ENCODE data around the gene USP47.

USP47 gene

GRCh38 chr11:11940551-11940950, 98.8 kb downstream of the USP47 start:
- H3K27ac Mint-ChIP-seq: no peak overlapping the region
- H3K36me3 Mint-ChIP-seq (ENCODE audit: low read depth): peaks cover 69% of the 10 kb centered on the region
- no peak overlapping the region for H3K4me3 Mint-ChIP-seq
- no peaks in the 10 kb centered on the region for H3K4me1 Mint-ChIP-seq
- no peaks in the 10 kb centered on the region for H3K9me3 Mint-ChIP-seq
- no peaks in the 10 kb centered on the region for H3K27me3 Mint-ChIP-seq (ENCODE audit: low read depth)
- no peak for TF ChIP-seq CTCF (IDR thresholded peaks at IDR 0.05; ENCODE audit: unreplicated experiment in 3 of 3)

GRCh38 chr11:11942668-11943067, 100.9 kb downstream of the USP47 start:
- H3K27ac Mint-ChIP-seq: no peak overlapping the region
- no peak overlapping the region for H3K4me3 Mint-ChIP-seq
- H3K36me3 Mint-ChIP-seq (ENCODE audit: low read depth): peaks cover 62% of the 10 kb centered on the region
- H3K27me3 Mint-ChIP-seq (ENCODE audit: low read depth): no peaks in the 10 kb centered on the region
- no peaks in the 10 kb centered on the region for H3K4me1 Mint-ChIP-seq
- H3K9me3 Mint-ChIP-seq: no peaks in the 10 kb centered on the region
- TF ChIP-seq CTCF (IDR thresholded peaks at IDR 0.05; ENCODE audit: unreplicated experiment in 3 of 3): no peak

GRCh38 chr11:11944444-11944843, 102.7 kb downstream of the USP47 start:
- Mint-ChIP-seq H3K9me3 (no peaks in the 10 kb centered on the region), H3K4me3 (no peak overlapping the region), H3K4me1 (no peaks in the 10 kb centered on the region), H3K27ac (no peak overlapping the region), H3K36me3 (ENCODE audit: low read depth) (peaks cover 59% of the 10 kb centered on the region), H3K27me3 (ENCODE audit: low read depth) (no peaks in the 10 kb centered on the region)
- TF ChIP-seq CTCF (IDR thresholded peaks at IDR 0.05; ENCODE audit: unreplicated experiment in 3 of 3): no peak

DNA sequence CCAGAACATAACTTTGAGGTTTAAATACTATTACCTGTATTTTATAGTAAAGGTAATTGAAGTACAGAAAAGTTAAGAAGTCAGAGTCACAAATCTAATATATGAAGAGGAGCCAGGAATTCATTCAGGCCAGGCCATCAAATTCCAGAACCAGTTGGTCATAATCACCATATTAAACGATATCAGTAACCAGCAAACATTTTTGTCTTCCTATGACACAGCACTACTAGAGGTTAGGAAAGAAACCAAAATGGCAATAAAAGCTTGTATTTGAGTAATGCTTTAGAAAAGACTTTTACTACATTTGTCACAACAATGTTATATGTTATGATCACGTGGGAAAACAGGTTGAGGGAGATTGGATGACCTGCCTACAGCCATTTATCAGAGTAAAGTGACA, 104.4 kb downstream of the USP47 start:
- Mint-ChIP-seq H3K4me1 (no peaks in the 10 kb centered on the region), H3K27ac (no peak overlapping the region), H3K4me3 (no peak overlapping the region), H3K36me3 (ENCODE audit: low read depth) (peaks cover 68% of the 10 kb centered on the region), H3K27me3 (ENCODE audit: low read depth) (no peaks in the 10 kb centered on the region), H3K9me3 (no peaks in the 10 kb centered on the region)
- no peak for TF ChIP-seq CTCF (IDR thresholded peaks at IDR 0.05; ENCODE audit: unreplicated experiment in 3 of 3)

- TF ChIP-seq CTCF (IDR thresholded peaks at IDR 0.05; ENCODE audit: unreplicated experiment in 3 of 3): no peak
- Mint-ChIP-seq H3K4me1 (no peaks in the 10 kb centered on the region), H3K9me3 (no peaks in the 10 kb centered on the region), H3K27me3 (ENCODE audit: low read depth) (no peaks in the 10 kb centered on the region), H3K4me3 (no peak overlapping the region), H3K27ac (no peak overlapping the region), H3K36me3 (ENCODE audit: low read depth) (peaks cover 75% of the 10 kb centered on the region)
Measured at GRCh38 chr11:11946878-11947277, 105.1 kb downstream of the USP47 start.

DNA sequence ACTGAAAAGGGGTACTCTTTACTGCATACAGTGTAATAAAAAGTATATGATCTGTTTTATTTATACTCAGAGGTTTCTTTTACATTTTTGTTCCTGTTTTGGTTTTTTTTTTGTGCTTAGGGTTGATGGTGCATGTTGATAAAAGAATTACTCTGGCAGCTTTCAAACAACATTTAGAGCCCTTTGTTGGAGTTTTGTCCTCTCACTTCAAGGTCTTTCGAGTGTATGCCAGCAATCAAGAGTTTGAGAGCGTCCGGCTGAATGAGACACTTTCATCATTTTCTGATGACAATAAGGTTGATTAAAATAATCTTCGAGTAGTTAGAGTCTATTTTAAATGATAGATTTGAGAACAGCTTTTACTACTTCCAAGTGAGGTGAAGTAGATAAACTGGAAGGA, 106.1 kb downstream of the USP47 start:
- H3K9me3 Mint-ChIP-seq: no peaks in the 10 kb centered on the region

More for the DNA sequence above, 106.1 kb downstream of the USP47 start:
- Mint-ChIP-seq H3K36me3 (ENCODE audit: low read depth) (peaks cover 78% of the 10 kb centered on the region), H3K4me1 (no peaks in the 10 kb centered on the region), H3K27me3 (ENCODE audit: low read depth) (no peaks in the 10 kb centered on the region), H3K4me3 (no peak overlapping the region), H3K27ac (no peak overlapping the region)
- no peak for TF ChIP-seq CTCF (IDR thresholded peaks at IDR 0.05; ENCODE audit: unreplicated experiment in 3 of 3)
